Measurements from ENCODE around the gene PTK6. TPM values are rescaled to one million over a fixed set of nuclear protein-coding genes. Genes with fewer than 3 reads are reported as not detected.

The PTK6 gene
- total and polyA plus RNA-seq, 5 donors from 2014 or later: 0.15 to 0.21 (median 0.19) TPM; not detected in 1

GRCh38 chr20:63567386-63568169 lies 30.4 kb upstream of the PTK6 start:
- DNase-seq: peak; percentile 32 to 77 (median 52)
- H3K27ac Mint-ChIP-seq: peak overlapping the region; percentile 56 to 79 (median 62)
- no peaks in the 10 kb centered on the region for H3K36me3 Mint-ChIP-seq
- Histone ChIP-seq H3K27me3 (ENCODE audit: control insufficient read depth, insufficient read depth, low read length) (no peaks in the 10 kb centered on the region), H3K27ac (ENCODE audit: insufficient read depth, low read length, poor library complexity, severe bottlenecking) (peak overlapping the region; percentile 60), H3K9me3 (ENCODE audit: control insufficient read depth in 2 of 2, low read length in 2 of 2) (no peaks in the 10 kb centered on the region), H3K4me1 (ENCODE audit: control insufficient read depth, insufficient read depth, low read length, poor library complexity, severe bottlenecking) (peaks cover 37% of the 10 kb centered on the region), H3K36me3 (ENCODE audit: control insufficient read depth, insufficient read depth, low read length) (peaks cover 16% of the 10 kb centered on the region), H3K4me3 (ENCODE audit: low read depth, low read length) (peak overlapping the region; percentile 53)
- ATAC-seq (ENCODE audit: low read depth in 2 of 2): peak; percentile 46 to 48
- H3K27me3 Mint-ChIP-seq: no peaks in the 10 kb centered on the region
- H3K4me3 Mint-ChIP-seq: peak overlapping the region; percentile 83 to 90 (median 87)
- H3K9me3 Mint-ChIP-seq: no peaks in the 10 kb centered on the region
- peaks cover 0 to 27% (median 8%) of the 10 kb centered on the region in 4 donors for H3K4me1 Mint-ChIP-seq

- Histone ChIP-seq H3K27ac (ENCODE audit: insufficient read depth, low read length, poor library complexity, severe bottlenecking) (peak overlapping the region; percentile 60), H3K36me3 (ENCODE audit: control insufficient read depth, insufficient read depth, low read length) (peaks cover 16% of the 10 kb centered on the region), H3K4me3 (ENCODE audit: low read depth, low read length) (no peak overlapping the region), H3K9me3 (ENCODE audit: control insufficient read depth in 2 of 2, low read length in 2 of 2) (no peaks in the 10 kb centered on the region), H3K4me1 (ENCODE audit: control insufficient read depth, insufficient read depth, low read length, poor library complexity, severe bottlenecking) (peaks cover 31% of the 10 kb centered on the region), H3K27me3 (ENCODE audit: control insufficient read depth, insufficient read depth, low read length) (no peaks in the 10 kb centered on the region)
- Mint-ChIP-seq H3K4me3 (peak overlapping the region in 3 of 4 donors; percentile 83 to 90 (median 87)), H3K27me3 (no peaks in the 10 kb centered on the region), H3K27ac (no peak overlapping the region), H3K4me1 (peaks cover 0 to 27% (median 8%) of the 10 kb centered on the region in 4 donors), H3K36me3 (no peaks in the 10 kb centered on the region), H3K9me3 (no peaks in the 10 kb centered on the region)
- ATAC-seq (ENCODE audit: low read depth in 2 of 2) (peak in 1 of 2 donors; percentile 3), DNase-seq (no peak)
Measured at GRCh38 chr20:63567136-63567385, 29.9 kb upstream of the PTK6 start.

GRCh38 chr20:63566395-63567135 lies 29.4 kb upstream of the PTK6 start:
- Mint-ChIP-seq H3K27me3 (no peaks in the 10 kb centered on the region), H3K9me3 (no peaks in the 10 kb centered on the region), H3K36me3 (no peaks in the 10 kb centered on the region), H3K4me3 (peak overlapping the region in 3 of 4 donors; percentile 83 to 90 (median 87)), H3K27ac (no peak overlapping the region), H3K4me1 (peaks cover 0 to 27% (median 8%) of the 10 kb centered on the region in 4 donors)
- Histone ChIP-seq H3K27ac (ENCODE audit: insufficient read depth, low read length, poor library complexity, severe bottlenecking) (no peak overlapping the region), H3K27me3 (ENCODE audit: control insufficient read depth, insufficient read depth, low read length) (no peaks in the 10 kb centered on the region), H3K36me3 (ENCODE audit: control insufficient read depth, insufficient read depth, low read length) (peaks cover 21% of the 10 kb centered on the region), H3K9me3 (ENCODE audit: control insufficient read depth in 2 of 2, low read length in 2 of 2) (no peaks in the 10 kb centered on the region), H3K4me3 (ENCODE audit: low read depth, low read length) (no peak overlapping the region), H3K4me1 (ENCODE audit: control insufficient read depth, insufficient read depth, low read length, poor library complexity, severe bottlenecking) (peaks cover 29% of the 10 kb centered on the region)
- DNase-seq (no peak), ATAC-seq (ENCODE audit: low read depth in 2 of 2) (no peak)

- H3K9me3 Mint-ChIP-seq: no peaks in the 10 kb centered on the region
- H3K4me1 Mint-ChIP-seq: peaks cover 0 to 27% (median 8%) of the 10 kb centered on the region in 4 donors
- no peaks in the 10 kb centered on the region for H3K36me3 Mint-ChIP-seq
- Histone ChIP-seq H3K4me1 (ENCODE audit: control insufficient read depth, insufficient read depth, low read length, poor library complexity, severe bottlenecking) (peaks cover 29% of the 10 kb centered on the region), H3K9me3 (ENCODE audit: control insufficient read depth in 2 of 2, low read length in 2 of 2) (no peaks in the 10 kb centered on the region), H3K36me3 (ENCODE audit: control insufficient read depth, insufficient read depth, low read length) (peaks cover 23% of the 10 kb centered on the region), H3K27ac (ENCODE audit: insufficient read depth, low read length, poor library complexity, severe bottlenecking) (no peak overlapping the region), H3K4me3 (ENCODE audit: low read depth, low read length) (no peak overlapping the region), H3K27me3 (ENCODE audit: control insufficient read depth, insufficient read depth, low read length) (no peaks in the 10 kb centered on the region)
- ATAC-seq (ENCODE audit: low read depth in 2 of 2) (no peak), DNase-seq (no peak)
- H3K4me3 Mint-ChIP-seq: no peak overlapping the region
- no peak overlapping the region for H3K27ac Mint-ChIP-seq
- H3K27me3 Mint-ChIP-seq: no peaks in the 10 kb centered on the region
Measured at GRCh38 chr20:63565699-63566335, 28.6 kb upstream of the PTK6 start.

GRCh38 chr20:63565021-63565698 lies 28.0 kb upstream of the PTK6 start:
- ATAC-seq (ENCODE audit: low read depth in 2 of 2) (no peak), DNase-seq (no peak)
- H3K27me3 ChIP-seq (ENCODE audit: control insufficient read depth, insufficient read depth, low read length): no peaks in the 10 kb centered on the region
- H3K36me3 ChIP-seq (ENCODE audit: control insufficient read depth, insufficient read depth, low read length): peaks cover 29% of the 10 kb centered on the region
- Mint-ChIP-seq H3K27ac (no peak overlapping the region), H3K27me3 (no peaks in the 10 kb centered on the region), H3K4me1 (peaks cover 0 to 27% (median 8%) of the 10 kb centered on the region in 4 donors), H3K9me3 (no peaks in the 10 kb centered on the region), H3K4me3 (no peak overlapping the region), H3K36me3 (peaks cover 3% of the 10 kb centered on the region)
- no peak overlapping the region for H3K27ac ChIP-seq (ENCODE audit: insufficient read depth, low read length, poor library complexity, severe bottlenecking)
- H3K4me1 ChIP-seq (ENCODE audit: control insufficient read depth, insufficient read depth, low read length, poor library complexity, severe bottlenecking): peaks cover 29% of the 10 kb centered on the region
- no peak overlapping the region for H3K4me3 ChIP-seq (ENCODE audit: low read depth, low read length)
- no peaks in the 10 kb centered on the region for H3K9me3 ChIP-seq (ENCODE audit: control insufficient read depth in 2 of 2, low read length in 2 of 2)

- Histone ChIP-seq H3K9me3 (ENCODE audit: control insufficient read depth in 2 of 2, low read length in 2 of 2) (no peaks in the 10 kb centered on the region), H3K4me1 (ENCODE audit: control insufficient read depth, insufficient read depth, low read length, poor library complexity, severe bottlenecking) (peaks cover 24% of the 10 kb centered on the region), H3K27me3 (ENCODE audit: control insufficient read depth, insufficient read depth, low read length) (no peaks in the 10 kb centered on the region), H3K27ac (ENCODE audit: insufficient read depth, low read length, poor library complexity, severe bottlenecking) (no peak overlapping the region), H3K36me3 (ENCODE audit: control insufficient read depth, insufficient read depth, low read length) (peaks cover 31% of the 10 kb centered on the region), H3K4me3 (ENCODE audit: low read depth, low read length) (no peak overlapping the region)
- no peak for DNase-seq
- Mint-ChIP-seq H3K4me1 (peaks cover 0 to 23% (median 6%) of the 10 kb centered on the region in 4 donors), H3K27me3 (no peaks in the 10 kb centered on the region), H3K9me3 (no peaks in the 10 kb centered on the region), H3K27ac (no peak overlapping the region), H3K4me3 (no peak overlapping the region), H3K36me3 (peaks cover 3% of the 10 kb centered on the region)
- ATAC-seq (ENCODE audit: low read depth in 2 of 2): no peak
Measured at GRCh38 chr20:63564036-63564810, 27.0 kb upstream of the PTK6 start.
